GM19397 (cell line): ENCODE measurements around the gene NEDD4L.

Experiments
- ATAC-seq: cut with Tn5 transposase; IDR thresholded peaks from one replicate; pipeline ENCODE4 v1.9.1; 2021; ENCODE audit warnings: mild to moderate bottlenecking, moderate library complexity; ENCODE audit not compliant: unreplicated experiment

The NEDD4L gene

GRCh38 chr18:58177004-58177717, 133.1 kb downstream of the NEDD4L start:
- ATAC-seq, result no peak

- ATAC-seq, result no peak
Measured at GRCh38 chr18:58177896-58178470, 134.0 kb downstream of the NEDD4L start.

DNA sequence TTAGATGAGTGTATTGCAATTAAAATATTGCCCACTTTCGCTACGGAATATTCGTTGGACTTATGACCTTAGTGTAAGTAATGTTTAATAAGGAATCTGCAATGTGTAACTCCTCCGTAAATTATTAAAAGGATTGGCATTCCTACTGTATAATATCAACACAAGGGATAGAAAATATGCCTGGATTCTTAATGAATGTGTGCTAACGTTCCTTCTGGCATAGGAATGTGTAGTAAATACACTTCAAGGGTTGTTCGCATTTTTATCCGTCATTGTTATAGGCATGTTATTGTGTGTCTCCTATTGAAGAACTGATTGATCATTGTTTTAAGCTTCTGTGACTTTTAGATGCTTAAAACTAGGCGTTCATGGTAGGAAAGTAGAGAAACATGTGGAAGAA, 134.5 kb downstream of the NEDD4L start:
- no peak for ATAC-seq

DNA sequence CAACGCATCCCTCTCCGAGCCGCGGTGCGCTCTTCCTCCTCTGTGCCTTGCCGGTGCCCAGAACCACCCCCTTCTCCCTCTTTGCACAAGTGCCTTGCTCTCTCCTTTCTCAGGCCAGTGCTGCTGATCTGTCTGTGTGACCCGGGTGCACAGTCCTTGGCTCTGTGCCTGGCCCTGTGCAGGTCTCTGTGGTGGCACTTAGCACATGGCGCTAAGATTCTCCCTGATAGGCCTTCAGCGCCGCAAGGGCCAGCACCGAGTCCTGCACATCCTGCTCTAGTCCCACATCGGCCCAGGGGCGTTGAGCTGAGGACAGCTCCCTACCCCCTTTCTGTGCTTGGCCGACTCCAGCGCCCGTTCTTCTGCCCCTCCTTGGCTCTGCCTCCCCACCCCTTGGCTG, 136.1 kb downstream of the NEDD4L start:
- no peak for ATAC-seq

- no peak for ATAC-seq
Measured at GRCh38 chr18:58180738-58181353, 136.8 kb downstream of the NEDD4L start.

GRCh38 chr18:58181988-58182387, 138.0 kb downstream of the NEDD4L start:
- ATAC-seq, result no peak

- ATAC-seq, result no peak
Measured at GRCh38 chr18:58183226-58183625, 139.2 kb downstream of the NEDD4L start.

DNA sequence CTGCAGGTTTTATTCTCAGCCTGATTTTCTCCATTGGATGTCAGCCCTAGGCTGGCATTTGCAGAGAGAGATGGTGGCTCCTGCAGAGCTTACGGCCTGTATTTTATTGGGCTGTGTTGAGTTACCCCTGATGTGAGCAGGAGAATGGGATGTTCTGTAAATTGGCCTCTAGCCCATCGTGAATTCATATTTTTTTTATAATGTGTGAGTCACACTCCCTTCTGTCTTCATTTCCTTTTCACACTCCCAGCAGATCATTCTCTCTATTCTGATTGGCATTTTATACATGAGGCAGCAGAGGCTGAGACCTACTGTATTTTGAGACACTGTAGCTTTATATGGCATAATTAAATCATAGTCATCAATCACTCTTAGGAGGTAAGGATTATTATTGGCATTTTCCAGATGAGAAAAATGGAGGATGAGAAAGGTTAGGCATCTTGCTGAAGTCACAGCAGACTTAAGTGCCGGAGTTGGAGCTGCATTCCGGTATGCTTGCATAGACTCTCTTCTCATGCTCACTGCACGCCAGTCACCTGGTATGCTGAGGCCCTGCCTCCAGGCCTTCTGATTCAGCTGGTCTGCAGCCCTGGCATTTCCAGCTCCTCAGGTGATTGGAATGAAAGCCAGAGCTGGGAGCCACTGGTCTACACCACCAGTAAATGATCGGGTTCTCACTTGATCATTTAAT, 142.4 kb downstream of the NEDD4L start:
- ATAC-seq, result no peak

DNA sequence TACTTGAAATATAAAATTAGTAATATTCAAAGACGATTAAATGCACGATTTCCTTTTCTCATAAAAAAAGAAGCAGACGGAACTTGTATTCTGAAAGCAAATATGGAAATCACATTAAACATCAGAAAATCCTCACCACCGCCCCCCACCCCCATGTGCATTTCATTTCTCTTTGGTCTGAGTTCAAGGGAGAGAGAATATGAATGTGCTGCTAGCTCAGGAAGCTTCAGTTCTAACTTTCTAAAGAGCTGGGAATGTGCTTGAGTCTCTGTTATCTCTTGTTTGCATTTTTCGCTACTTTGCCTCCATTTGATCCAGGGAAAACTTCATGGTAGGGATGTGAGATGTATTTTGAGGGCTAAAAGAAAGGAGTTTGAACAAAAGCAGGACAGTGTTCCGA, 143.6 kb downstream of the NEDD4L start:
- no peak for ATAC-seq

DNA sequence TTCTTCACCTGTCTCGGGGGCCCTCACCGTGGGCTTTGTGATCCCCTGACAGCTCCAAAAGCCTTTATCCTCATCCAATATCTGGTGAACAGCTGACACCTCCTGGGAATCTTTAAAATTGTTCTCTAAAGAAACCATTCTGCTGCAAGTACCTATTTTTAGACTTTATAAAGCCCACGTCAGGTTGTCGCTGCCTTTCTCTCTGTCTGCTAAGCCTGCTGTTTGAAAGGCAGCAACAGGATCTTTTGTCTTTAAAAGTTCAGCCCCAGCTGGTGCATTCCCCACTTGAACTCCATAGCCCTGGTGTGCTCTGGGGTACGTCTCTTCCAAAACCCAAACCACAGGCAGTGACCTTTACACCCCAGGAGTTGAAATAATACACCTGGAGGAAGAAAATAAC, 145.0 kb downstream of the NEDD4L start:
- ATAC-seq, result no peak

- no peak for ATAC-seq
Measured at GRCh38 chr18:58190842-58191530, 147.0 kb downstream of the NEDD4L start.

DNA sequence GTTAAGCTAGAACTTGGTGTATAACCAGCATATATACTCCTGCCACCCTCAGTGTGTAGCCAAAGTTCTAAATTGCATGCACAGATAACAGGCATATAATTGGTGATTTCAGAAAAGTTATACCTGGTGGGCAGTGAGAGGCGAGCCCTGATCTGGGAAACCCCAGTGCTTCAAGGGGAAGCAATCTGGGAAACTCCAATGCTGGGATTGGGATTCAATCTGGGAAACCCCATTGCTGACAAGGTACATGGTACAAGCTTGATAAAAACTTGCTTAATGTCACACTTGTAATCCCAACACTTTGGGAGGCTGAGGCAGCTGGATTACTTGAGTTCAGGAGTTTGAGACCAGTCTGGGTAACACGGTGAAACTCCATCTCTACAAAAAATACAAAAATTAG, 147.6 kb downstream of the NEDD4L start:
- no peak for ATAC-seq

DNA sequence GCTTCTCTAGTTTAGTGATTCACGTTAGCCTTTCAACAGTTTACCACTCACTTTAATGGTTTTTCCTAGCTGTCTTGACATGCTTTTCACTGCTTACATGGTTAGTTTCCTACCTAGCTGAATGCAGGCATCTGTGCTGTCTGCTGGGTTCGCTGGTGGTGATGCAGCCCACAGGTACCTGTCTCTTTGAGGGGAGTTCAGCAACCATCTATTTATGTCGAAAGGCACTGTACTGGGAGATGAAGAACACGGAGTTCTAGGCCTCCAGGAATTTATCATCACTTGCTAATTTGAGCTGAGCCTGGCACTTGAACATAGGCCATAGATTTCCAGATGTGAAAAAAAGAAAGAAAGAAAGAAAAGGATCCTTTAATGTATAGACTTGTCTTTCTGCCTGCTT, 148.5 kb downstream of the NEDD4L start:
- no peak for ATAC-seq

GRCh38 chr18:58194028-58194427, 150.0 kb downstream of the NEDD4L start:
- no peak for ATAC-seq

DNA sequence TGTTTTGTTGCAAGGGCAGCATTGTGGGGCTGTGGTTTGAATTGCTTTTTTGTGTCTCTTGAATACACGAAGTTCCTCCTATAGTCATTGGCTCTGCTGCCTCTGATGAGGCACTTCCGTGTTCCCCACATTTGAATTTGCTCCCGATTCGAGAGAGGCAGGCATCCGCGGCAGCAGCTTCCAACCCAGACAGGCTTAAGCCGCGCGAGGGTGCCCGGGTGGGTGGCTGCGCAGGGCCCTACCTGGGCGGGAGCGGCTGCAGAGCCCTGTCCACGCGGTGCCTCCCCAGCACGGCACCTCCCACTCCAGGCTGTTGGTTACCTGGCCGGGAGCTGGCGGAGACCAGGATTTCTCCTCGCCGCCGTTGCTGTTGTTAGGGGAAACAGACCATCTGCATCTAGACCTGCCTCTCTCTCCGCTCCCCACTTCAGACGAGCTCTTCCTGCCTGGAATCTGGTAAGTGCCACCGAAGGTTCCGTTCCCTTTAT, 151.3 kb downstream of the NEDD4L start:
- ATAC-seq, result no peak

GRCh38 chr18:58196164-58196563, 152.1 kb downstream of the NEDD4L start:
- no peak for ATAC-seq

DNA sequence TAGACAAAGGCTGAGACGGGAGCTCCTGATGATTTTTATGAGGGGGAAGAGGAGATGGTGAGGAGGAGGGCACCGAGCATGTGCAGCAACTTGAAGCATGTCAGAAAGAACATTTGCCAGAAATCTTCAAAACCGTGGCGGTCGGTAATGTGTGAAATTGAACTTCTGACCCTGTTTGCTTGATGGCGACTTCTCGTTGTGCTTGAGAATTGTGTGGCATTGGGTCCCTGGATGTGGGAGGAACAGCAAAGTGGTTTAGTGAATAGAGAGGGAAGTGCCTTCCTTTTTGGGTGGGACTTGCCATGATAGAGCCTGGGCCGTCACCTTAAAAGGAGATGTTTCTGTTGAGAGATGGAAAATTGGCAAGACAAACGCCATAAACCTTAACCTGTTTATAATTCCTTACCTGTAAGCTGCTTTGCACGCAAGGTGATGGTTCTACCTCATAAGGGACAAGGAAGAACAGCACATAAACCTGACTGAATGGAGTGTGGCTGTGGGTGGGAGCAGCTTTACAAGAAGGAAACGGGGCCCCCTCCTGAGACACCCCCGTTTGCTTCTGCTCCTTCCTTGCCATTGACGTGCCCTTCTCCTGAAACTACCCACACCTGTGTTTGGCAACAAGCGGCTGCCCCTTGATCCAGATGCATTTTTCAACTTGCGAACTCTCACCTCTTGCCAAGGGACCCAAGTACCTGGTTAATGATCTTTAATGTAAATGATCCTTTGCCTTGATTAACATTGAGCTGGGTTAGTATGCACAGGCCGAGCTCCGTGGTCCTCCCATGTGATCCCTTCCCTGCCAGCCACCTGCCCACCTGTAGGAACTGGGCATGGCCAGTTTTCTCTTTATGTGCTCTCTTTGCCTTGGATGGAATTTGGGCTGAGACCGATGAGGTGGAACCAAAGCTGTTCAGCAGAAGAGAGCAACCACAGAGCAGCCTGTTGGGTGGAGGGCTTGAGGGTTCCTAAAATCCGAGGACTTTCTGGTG, 153.2 kb downstream of the NEDD4L start:
- no peak for ATAC-seq

GRCh38 chr18:58201268-58201667, 157.2 kb downstream of the NEDD4L start:
- no peak for ATAC-seq

GRCh38 chr18:58201733-58202730, 158.0 kb downstream of the NEDD4L start:
- ATAC-seq, result no peak
